B cell (primary cell): Measurements from ENCODE around the gene EEF2KMT. TPM values are rescaled to one million over a fixed set of nuclear protein-coding genes. Genes with fewer than 3 reads are reported as not detected.
"Not testable (repeated sequence)": the region's sequence is repeated elsewhere in the genome, so short reads cannot be mapped to it uniquely, and the experiment has no call there.

Experiments used
- ATAC-seq: fragments of 200-7000 bp; cut with Tn5 transposase; one replicate; pipeline ENCODE4 v1.10.0; 2021; ENCODE audit warnings: low read depth, mild to moderate bottlenecking, moderate number of reproducible peaks, moderate library complexity
- CTCF ChIA-PET: fragments of 350-600 bp; sonication (Branson Sonifier 250); formaldehyde crosslinking; loops from one replicate; lab custom pipeline; 2021; ENCODE audit warnings: antibody characterized with exemption, inconsistent platforms; lab: Charles Lee
- POLR2A ChIA-PET: fragments of 350-600 bp; sonication (Branson Sonifier 250); formaldehyde crosslinking; loops from one replicate; lab custom pipeline; 2021; ENCODE audit warnings: antibody characterized with exemption; lab: Charles Lee
- DNase-seq: peaks from one replicate; pipeline ENCODE4 v3.0.0; 2013
- H2AFZ ChIP-seq: 2 replicates; pipeline ENCODE4 v1.6.1; 2012; ENCODE audit warnings: mild to moderate bottlenecking, low read depth, low read length; ENCODE audit not compliant: insufficient read depth, poor library complexity, severe bottlenecking
- H3K27ac ChIP-seq, 2 donors: 1 replicate in 1 of 2; 2 replicates in 1 of 2; pipeline ENCODE4 v1.5.1; 2012 to 2013; ENCODE audit warnings: low read length in 2 of 2, mild to moderate bottlenecking in 2 of 2, moderate library complexity in 1 of 2
- H3K27me3 ChIP-seq, 4 experiments: fragments of 200-600 bp in 1 of 4; sonication (generic) in 1 of 4; replicated peaks in 1 of 4; 1 replicate in 2 of 4; 2 replicates in 2 of 4; pipeline versions ENCODE4 v1.6.1 to v1.7.0; 2013 to 2016; ENCODE audit warnings: low read length in 3 of 4, mild to moderate bottlenecking in 2 of 4, mixed read lengths in 1 of 4, moderate library complexity in 1 of 4; ENCODE audit not compliant: insufficient read depth in 4 of 4, control insufficient read depth in 3 of 4; ENCODE audit errors: control extremely low read depth in 1 of 4
- H3K36me3 ChIP-seq, 2 experiments: replicated peaks in 1 of 2; 1 replicate in 1 of 2; 2 replicates in 1 of 2; pipeline versions ENCODE4 v1.6.1 to v1.7.1; 2013; ENCODE audit warnings: low read length in 1 of 2; ENCODE audit not compliant: insufficient read depth in 2 of 2, control insufficient read depth in 1 of 2; ENCODE audit errors: control extremely low read depth in 1 of 2, extremely low read depth in 1 of 2
- H3K4me1 ChIP-seq, 2 donors: fragments of 200-600 bp in 1 of 2; sonication (generic) in 1 of 2; 1 replicate in 1 of 2; 2 replicates in 1 of 2; pipeline versions ENCODE4 v1.5.1 to v1.6.1; 2013 to 2017; ENCODE audit warnings: low read length in 2 of 2; ENCODE audit not compliant: control insufficient read depth in 2 of 2, insufficient read depth in 2 of 2
- H3K4me2 ChIP-seq: replicated peaks from 2 replicates; pipeline ENCODE3; 2012; ENCODE audit warnings: mild to moderate bottlenecking, low read depth, low read length; ENCODE audit not compliant: poor library complexity, severe bottlenecking
- H3K4me3 ChIP-seq, 5 experiments: fragments of 200-600 bp in 1 of 5; sonication (generic) in 1 of 5; 1 replicate in 3 of 5; 2 replicates in 2 of 5; pipeline versions ENCODE4 v1.5.1 to v1.7.0; 2011 to 2016; ENCODE audit warnings: low read length in 4 of 5, mild to moderate bottlenecking in 4 of 5, low read depth in 2 of 5, control low read depth in 1 of 5, moderate library complexity in 1 of 5; ENCODE audit not compliant: insufficient read depth in 1 of 5; ENCODE audit errors: control extremely low read depth in 1 of 5, extremely low read depth in 1 of 5
- H3K79me2 ChIP-seq: fragments of 200-600 bp; sonication (generic); one replicate; pipeline ENCODE4 v1.6.0; 2016; ENCODE audit warnings: low read length; ENCODE audit not compliant: control insufficient read depth, insufficient read depth
- H3K9ac ChIP-seq: fragments of 200-600 bp; sonication (generic); 2 replicates; pipeline ENCODE4 v1.6.1; 2017; ENCODE audit warnings: mild to moderate bottlenecking, low read length, moderate library complexity
- H3K9me3 ChIP-seq, 3 donors: one replicate each; pipeline versions ENCODE4 v1.6.1 to v1.7.1; 2013; ENCODE audit warnings: low read length in 2 of 3; ENCODE audit not compliant: control insufficient read depth in 2 of 3, insufficient read depth in 1 of 3; ENCODE audit errors: control extremely low read depth in 1 of 3
- H4K20me1 ChIP-seq: 2 replicates; pipeline ENCODE4 v1.6.0; 2012; ENCODE audit warnings: mild to moderate bottlenecking, low read length; ENCODE audit not compliant: insufficient read depth, control insufficient read depth, poor library complexity, severe bottlenecking
- H3K27ac Mint-ChIP-seq: one replicate; pipeline ENCODE4 v1.8.0; 2021; ENCODE audit warnings: mixed read lengths
- H3K27me3 Mint-ChIP-seq: one replicate; pipeline ENCODE4 v1.8.0; 2021; ENCODE audit warnings: mixed read lengths
- H3K4me1 Mint-ChIP-seq: one replicate; pipeline ENCODE4 v1.8.0; 2021; ENCODE audit warnings: mixed read lengths
- H3K4me3 Mint-ChIP-seq: one replicate; pipeline ENCODE4 v1.8.0; 2021; ENCODE audit warnings: mixed read lengths
- H3K9me3 Mint-ChIP-seq: one replicate; pipeline ENCODE4 v1.8.0; 2022; ENCODE audit warnings: mixed read lengths; ENCODE audit not compliant: insufficient read depth
- EZH2 ChIP-seq: IDR thresholded peaks from 2 replicates; pipeline ENCODE4 v1.6.1; 2012; ENCODE audit warnings: borderline replicate concordance, low read depth, mild to moderate bottlenecking, moderate library complexity, low read length; ENCODE audit not compliant: insufficient read depth, poor library complexity, severe bottlenecking
- WGBS: methylation state at CpG from one replicate; pipeline ENCODE4 v1.1.5; 2013; ENCODE audit warnings: missing lambda C conversion rate; ENCODE audit not compliant: insufficient coverage; 5-methylcytosine and 5-hydroxymethylcytosine counted together
- intact Hi-C: fragments of 100-400 bp; cut with micrococcal nuclease; formaldehyde crosslinking; loops from one replicate; pipeline ENCODE4 v1.10.0; 2022
- polyA plus RNA-seq: library from polyadenylated mRNA; depleted of rRNA; stranded (reverse); fragments of >200 nt; gene quantifications from 2 replicates; pipeline ENCODE4 v1.2.3, GENCODE V29; 2012
- total RNA-seq, 2 donors: library from RNA; stranded (reverse); fragments of 120-200 nt in 1 of 2; gene quantifications; 1 replicate in 1 of 2; 2 replicates in 1 of 2; pipeline versions ENCODE4 v1.2.3 to v1.2.4, GENCODE V29; 2013 to 2022
- TF ChIP-seq, protein P1 (sequence below): fragments of 200-600 bp; IDR thresholded peaks from one replicate; pipeline ENCODE4 v1.8.0; 2022; ENCODE audit warnings: antibody characterized with exemption, mild to moderate bottlenecking

The EEF2KMT gene
- total and polyA plus RNA-seq, 2 donors (not counting 1 experiment from before 2014, with no cell fraction given): 7.8 to 8.0 TPM

DNA sequence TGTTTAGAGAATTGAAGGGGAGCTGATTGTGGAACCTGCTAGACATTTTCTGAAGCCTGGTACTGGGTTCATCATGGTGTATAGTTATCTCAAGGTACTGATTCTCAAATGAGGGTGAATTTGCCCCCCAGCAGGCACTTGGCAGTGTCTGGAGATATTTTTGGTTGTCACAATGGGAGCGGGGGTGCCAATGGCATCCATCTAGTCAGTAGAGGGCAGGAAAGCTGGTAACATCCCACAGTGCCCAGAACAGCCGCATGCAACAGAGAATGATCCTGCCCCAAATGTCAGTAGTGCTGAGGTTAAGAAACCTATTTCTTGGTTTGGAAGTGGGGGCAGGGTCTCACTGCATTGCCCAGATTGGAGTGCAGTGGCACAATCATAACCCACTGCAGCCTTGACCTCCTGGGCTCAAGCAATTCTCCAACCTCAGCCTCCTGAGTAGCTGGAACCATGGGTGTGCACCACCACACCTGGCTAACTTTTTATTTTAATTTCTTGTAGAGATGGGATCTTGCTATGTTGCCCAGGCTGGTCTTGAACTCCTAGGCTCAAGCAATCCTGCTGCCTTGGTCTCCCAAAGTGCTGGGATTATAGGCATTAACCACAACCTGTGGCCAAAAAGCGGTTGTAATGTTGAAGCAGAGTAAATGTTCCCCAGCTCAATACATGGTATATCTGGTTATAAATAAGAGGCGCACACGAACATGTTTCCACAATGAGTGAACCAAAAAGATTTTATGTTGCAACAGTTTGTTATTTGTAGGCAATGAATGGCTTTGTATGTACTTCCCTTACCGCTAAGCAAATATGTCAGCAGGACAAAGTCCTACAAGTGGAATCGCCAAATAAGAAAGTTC lies 46.4 kb upstream of the EEF2KMT start:
- Histone ChIP-seq H3K27me3 (no peaks in the 10 kb centered on the region), H3K27ac (no peak overlapping the region), H3K79me2 (no peaks in the 10 kb centered on the region), H3K4me1 (no peaks in the 10 kb centered on the region), H3K9ac (no peak overlapping the region), H3K36me3 (no peaks in the 10 kb centered on the region), H3K9me3 (no peaks in the 10 kb centered on the region), H4K20me1 (no peaks in the 10 kb centered on the region), H3K4me2 (no peak overlapping the region), H3K4me3 (no peak overlapping the region), H2AFZ (no peak overlapping the region)
- ATAC-seq (no peak), DNase-seq (no peak)
- TF ChIP-seq, protein P1, sequence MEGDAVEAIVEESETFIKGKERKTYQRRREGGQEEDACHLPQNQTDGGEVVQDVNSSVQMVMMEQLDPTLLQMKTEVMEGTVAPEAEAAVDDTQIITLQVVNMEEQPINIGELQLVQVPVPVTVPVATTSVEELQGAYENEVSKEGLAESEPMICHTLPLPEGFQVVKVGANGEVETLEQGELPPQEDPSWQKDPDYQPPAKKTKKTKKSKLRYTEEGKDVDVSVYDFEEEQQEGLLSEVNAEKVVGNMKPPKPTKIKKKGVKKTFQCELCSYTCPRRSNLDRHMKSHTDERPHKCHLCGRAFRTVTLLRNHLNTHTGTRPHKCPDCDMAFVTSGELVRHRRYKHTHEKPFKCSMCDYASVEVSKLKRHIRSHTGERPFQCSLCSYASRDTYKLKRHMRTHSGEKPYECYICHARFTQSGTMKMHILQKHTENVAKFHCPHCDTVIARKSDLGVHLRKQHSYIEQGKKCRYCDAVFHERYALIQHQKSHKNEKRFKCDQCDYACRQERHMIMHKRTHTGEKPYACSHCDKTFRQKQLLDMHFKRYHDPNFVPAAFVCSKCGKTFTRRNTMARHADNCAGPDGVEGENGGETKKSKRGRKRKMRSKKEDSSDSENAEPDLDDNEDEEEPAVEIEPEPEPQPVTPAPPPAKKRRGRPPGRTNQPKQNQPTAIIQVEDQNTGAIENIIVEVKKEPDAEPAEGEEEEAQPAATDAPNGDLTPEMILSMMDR: no peak
- TF ChIP-seq EZH2: no peak
- H3K9me3 Mint-ChIP-seq: no peaks in the 10 kb centered on the region
- intact Hi-C loops: no loop called here
- no peak overlapping the region for H3K4me3 Mint-ChIP-seq
- peaks cover 12% of the 10 kb centered on the region for H3K27me3 Mint-ChIP-seq
- ChIA-PET CTCF (no interaction called here), POLR2A (no interaction called here)
- H3K27ac Mint-ChIP-seq: no peak overlapping the region
- 84% methylated on average over 3 of the region's 7 CpGs for WGBS
- H3K4me1 Mint-ChIP-seq: no peaks in the 10 kb centered on the region

- H3K9me3 ChIP-seq, H3K4me1 ChIP-seq, CTCF ChIA-PET, H3K36me3 ChIP-seq, POLR2A ChIA-PET, H3K9ac ChIP-seq, H3K79me2 ChIP-seq, H3K27ac Mint-ChIP-seq, H3K9me3 Mint-ChIP-seq, H3K27me3 ChIP-seq, H2AFZ ChIP-seq, H3K27ac ChIP-seq, DNase-seq, H3K4me1 Mint-ChIP-seq, intact Hi-C loops, H3K4me3 ChIP-seq, H4K20me1 ChIP-seq, H3K4me3 Mint-ChIP-seq, ATAC-seq, H3K4me2 ChIP-seq: not testable (repeated sequence)
- 86% methylated on average over 2 of the region's 7 CpGs for WGBS
- peaks cover 18% of the 10 kb centered on the region for H3K27me3 Mint-ChIP-seq
These were observed 42.6 kb upstream of the EEF2KMT start for GRCh38 chr16:5140151-5140550.

- ATAC-seq, H3K4me3 Mint-ChIP-seq, POLR2A ChIA-PET, H3K4me3 ChIP-seq, CTCF ChIA-PET, H2AFZ ChIP-seq, H3K4me2 ChIP-seq, H3K4me1 Mint-ChIP-seq, H3K9ac ChIP-seq, H3K9me3 ChIP-seq, H3K4me1 ChIP-seq, H3K36me3 ChIP-seq, DNase-seq, H4K20me1 ChIP-seq, H3K79me2 ChIP-seq, H3K27ac Mint-ChIP-seq, intact Hi-C loops, H3K27ac ChIP-seq, H3K27me3 ChIP-seq, H3K9me3 Mint-ChIP-seq: not testable (repeated sequence)
- 43% methylated on average over 8 of the region's 13 CpGs for WGBS
- peaks cover 27% of the 10 kb centered on the region for H3K27me3 Mint-ChIP-seq
These were observed 37.3 kb upstream of the EEF2KMT start for GRCh38 chr16:5134739-5135452.
